HG02938 (cell line): ENCODE measurements around the gene DCLK2.

Experiments used
- ATAC-seq: cut with Tn5 transposase; IDR thresholded peaks from one replicate; pipeline ENCODE4 v1.9.1; 2021; ENCODE audit warnings: mild to moderate bottlenecking, moderate library complexity; ENCODE audit not compliant: unreplicated experiment

DCLK2 gene

DNA sequence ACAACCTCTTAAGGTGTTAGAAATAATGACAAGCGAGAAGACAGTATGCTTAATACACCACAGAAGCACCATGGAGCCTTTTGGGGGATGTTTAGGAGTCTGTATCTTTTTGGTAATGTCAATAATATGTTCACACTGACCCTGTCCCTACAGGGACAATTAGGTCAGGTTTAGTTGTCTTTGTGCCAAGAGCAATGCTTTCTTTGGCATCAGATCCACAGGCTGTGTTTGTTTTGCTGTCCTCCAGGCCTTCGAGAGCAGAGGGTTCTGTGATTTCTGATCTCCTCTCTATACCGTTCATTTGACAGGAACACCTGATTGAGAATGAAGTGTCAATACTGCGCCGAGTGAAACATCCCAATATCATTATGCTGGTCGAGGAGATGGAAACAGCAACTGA lies 153.8 kb downstream of the DCLK2 start:
- ATAC-seq: no peak

GRCh38 chr4:150234246-150234645 lies 156.0 kb downstream of the DCLK2 start:
- ATAC-seq: no peak

GRCh38 chr4:150235317-150235716 lies 157.1 kb downstream of the DCLK2 start:
- ATAC-seq: no peak

DNA sequence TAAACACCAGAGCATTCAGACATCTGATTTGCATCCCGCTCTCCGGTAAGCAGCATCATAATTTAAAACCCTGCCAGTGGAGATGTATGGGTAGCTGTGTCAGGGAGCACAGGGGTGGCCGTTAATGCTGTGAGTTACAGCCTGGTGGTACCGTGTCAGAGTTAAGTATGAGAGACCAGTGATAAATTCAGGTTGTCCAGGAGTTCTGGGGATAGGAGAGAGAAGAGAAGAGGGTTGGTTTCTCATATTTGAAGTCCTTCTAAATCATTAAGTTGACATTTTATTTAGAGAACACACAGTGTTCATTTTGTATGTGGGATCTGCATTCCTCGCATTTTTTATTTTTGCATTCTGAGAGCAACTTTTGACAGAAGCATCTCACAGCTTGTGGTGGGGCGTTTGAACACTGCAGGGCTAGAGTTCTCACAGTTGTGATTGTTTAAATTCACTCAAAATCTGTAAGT lies 157.6 kb downstream of the DCLK2 start:
- ATAC-seq: no peak

DNA sequence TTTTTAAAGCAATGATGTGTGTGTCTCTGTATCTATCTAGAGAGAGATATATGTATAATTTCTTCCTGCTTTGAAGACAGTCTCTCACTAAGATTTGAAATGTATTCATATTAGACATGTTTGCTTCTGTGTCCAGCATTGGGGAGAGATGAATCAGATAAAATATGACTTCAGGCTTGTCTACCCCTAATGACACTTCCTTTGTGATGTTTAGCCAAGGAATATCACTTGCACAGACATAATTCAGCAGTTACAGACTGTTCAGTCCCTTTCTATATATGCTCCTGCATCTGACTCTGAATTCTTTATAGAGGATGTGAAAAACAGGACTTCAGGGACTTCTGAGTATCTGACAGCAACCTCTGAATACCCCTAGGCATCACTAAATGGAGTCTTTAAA lies 158.4 kb downstream of the DCLK2 start:
- ATAC-seq: no peak

DNA sequence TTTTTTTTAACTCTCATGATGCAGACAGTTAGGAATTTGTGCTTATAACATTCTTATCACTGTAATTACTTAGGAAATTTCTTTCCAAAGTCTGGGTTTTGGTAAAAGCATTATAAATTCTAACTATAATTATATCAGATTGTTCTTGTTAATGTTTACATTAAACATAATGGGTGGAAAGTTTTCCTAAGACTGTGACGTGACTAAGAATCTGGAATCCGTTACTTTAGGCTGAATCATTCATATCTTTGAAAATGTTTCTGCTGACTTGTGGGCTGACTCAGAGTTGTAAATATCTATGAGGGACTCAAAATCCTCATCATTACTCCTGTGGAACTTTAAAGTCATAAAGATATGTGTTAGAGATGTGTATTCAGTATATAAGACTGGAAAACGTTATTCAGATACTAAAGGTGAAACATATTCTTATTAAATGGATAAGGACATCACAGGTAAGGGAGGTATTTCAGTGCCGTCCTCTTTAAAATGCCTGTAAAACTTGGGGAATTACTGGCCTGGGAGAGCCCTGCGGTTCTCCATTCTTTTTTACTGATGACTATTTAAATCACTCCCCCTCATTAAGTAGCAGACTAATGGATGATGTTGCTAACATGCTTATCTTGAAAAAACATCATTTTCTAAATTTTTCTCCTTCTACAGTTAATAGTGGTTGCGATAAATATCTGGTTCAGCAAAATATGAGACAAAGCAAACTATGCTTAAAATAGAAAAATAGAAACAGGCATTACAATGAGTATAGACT lies 159.0 kb downstream of the DCLK2 start:
- no peak for ATAC-seq

GRCh38 chr4:150238591-150238990 lies 160.3 kb downstream of the DCLK2 start:
- ATAC-seq: no peak

GRCh38 chr4:150240011-150240410 lies 161.8 kb downstream of the DCLK2 start:
- ATAC-seq: no peak

DNA sequence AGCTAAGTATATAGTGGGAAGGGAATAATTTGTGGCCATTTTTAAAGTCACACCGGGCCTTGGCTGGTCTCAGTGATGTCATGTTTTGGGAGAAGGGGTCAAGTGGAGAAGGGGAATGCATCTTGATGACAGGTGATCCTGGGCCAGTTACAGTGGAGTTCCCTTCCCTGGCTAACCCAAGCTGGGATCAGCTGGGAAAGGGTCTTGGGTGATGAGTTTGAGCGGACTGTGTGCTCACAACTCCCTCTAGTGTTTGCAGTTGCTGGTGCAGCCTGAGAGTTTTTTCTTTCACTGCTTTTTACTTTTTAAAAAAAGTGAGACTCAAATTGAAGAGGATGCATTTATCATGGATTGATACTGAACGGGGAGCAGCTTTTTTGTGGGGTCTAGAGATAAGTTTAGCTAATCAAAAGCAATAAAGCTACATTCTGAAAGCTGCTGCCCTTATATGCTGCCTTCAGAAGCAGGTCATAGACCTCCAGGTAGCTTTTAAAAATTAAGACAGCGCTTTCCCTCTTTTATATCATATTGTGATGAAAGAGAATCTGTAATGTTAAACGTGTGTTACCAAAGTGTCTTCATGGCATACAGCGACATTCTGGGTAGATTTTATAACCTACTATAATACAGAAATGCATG lies 164.7 kb downstream of the DCLK2 start:
- ATAC-seq: no peak

GRCh38 chr4:150243932-150244331 lies 165.7 kb downstream of the DCLK2 start:
- ATAC-seq: no peak

- ATAC-seq: no peak
Measured at GRCh38 chr4:150244600-150244999, 166.4 kb downstream of the DCLK2 start.

GRCh38 chr4:150247184-150247583 lies 168.9 kb downstream of the DCLK2 start:
- no peak for ATAC-seq

DNA sequence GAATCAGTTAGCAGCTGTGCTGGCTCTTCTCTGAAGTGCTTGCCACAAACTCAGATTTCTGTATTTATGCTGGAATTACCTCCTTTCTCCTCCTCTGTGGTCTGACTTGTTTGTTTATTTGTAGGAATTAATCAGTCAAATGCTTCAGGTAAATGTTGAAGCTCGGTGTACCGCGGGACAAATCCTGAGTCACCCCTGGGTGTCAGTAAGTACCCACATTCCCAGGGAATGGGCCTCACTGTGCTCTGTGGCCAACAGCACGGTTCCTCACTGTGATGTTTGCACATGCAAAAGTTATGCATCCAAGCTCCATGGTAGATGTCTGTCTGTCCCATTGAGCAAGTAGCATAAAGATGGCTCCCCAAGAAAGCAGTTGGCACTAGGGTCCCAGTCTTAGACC lies 169.9 kb downstream of the DCLK2 start:
- no peak for ATAC-seq

DNA sequence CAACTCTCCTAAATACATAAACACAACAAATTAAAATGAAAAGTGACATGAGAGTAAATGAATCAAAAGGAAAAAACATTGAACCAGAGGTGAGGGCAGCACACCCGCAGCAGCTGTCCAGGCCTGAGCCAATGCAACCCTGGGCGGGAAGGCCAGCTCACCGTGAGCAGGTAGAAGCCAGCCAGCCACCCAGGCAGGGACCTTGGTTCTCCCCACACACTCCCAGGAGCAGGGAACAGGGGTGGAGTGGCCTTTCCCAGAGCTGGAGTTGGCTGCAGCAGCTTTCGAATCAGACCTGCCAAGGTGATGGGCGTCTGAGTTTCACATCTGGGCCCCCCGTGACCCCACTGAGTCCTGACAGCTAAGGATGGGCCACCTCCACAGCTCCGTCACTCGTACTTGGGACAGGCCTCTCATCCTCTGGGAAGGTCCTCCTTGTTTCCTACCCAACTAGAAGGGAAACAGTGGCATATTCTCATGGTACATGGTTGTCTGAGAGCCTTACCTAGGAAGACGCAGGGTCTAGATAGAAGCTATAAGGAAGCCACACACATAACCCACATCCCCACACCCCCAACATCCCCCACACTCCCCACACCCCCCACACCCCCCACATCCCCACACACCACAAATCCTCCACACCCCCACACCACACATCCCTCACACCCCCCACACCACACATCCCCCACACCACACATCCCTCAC lies 172.2 kb downstream of the DCLK2 start:
- no peak for ATAC-seq

- ATAC-seq: no peak
Measured at GRCh38 chr4:150250998-150251651, 172.9 kb downstream of the DCLK2 start.

DNA sequence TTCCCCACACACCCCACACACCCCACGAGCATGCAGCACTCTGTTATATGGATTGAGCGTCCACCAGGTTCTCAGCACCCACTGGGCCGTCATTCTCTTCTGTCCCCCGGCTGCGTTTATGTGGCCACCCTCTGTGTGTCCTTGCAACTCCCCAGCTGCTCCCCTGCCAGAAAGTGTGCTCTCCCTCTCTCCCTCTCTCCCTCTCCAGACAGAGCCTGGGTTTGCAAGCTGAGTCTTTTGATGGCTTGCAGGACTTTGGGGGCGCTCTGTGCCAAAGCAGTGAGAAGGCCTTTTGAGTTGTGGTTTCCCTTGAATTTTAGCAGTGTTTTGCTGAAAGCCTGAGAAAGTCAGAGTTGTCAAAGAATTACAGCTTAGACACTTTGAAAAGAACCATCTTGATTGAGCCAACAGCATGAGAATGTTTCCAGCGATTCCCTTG lies 173.5 kb downstream of the DCLK2 start:
- ATAC-seq: no peak

- ATAC-seq: no peak
Measured at GRCh38 chr4:150252306-150252705, 174.1 kb downstream of the DCLK2 start.

DNA sequence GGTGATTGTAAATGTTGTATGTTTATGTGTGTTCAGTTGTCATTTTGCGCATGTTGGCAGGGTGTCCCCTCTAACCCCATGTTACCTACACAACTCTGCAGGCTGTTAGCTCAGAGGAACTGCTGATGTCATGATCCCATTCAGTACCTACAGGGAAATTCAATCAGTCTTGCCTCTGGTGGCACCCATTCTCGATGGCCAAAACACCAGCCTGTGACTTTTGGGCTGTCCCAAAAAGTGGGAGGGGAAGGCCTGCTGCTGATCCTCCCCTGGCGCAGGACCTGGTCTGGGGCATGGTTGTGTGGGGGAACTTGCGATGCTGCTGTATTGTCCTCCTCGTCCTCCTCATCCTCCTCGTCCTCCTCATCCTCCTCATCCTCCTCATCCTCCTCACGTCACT lies 174.5 kb downstream of the DCLK2 start:
- ATAC-seq: no peak

GRCh38 chr4:150253416-150253815 lies 175.2 kb downstream of the DCLK2 start:
- no peak for ATAC-seq

DNA sequence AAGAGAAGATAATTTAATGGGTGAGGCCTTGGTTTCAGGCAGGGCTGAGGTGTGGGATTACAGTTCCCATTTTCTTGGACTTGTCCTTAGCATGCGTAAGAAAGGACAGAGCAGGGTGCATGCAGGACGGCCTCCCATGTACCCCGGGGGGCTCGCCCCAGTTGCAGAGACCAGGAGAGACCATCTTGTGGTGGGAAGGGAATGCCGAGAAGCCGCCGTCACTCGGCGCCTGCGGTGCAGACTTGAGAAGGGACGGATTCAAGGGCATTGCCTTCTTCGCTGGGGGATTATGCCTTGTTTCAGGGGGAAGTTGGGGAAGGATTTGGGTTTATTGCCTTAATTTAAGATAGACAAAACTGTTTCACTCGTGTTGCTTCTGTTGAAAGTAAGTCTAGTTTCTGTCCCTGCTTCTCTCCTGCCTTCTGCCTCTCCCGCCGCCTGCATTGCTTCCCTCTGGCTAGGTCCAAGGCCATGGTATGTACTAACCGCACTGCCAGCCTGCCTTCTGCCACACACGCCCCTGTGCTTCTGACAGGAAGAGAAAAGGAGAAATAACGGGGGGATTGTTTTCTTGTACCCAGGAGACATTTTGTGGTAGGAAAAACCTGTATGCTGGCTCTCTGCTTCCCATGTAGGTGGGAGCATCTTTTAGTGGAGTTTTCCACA lies 175.9 kb downstream of the DCLK2 start:
- no peak for ATAC-seq
